ENCODE data around the gene KDM4B. TPM values are rescaled to one million over a fixed set of nuclear protein-coding genes. Genes with fewer than 3 reads are reported as not detected.

The KDM4B gene
- total RNA-seq, 1 experiment from 2014 or later = 35.9 TPM

DNA sequence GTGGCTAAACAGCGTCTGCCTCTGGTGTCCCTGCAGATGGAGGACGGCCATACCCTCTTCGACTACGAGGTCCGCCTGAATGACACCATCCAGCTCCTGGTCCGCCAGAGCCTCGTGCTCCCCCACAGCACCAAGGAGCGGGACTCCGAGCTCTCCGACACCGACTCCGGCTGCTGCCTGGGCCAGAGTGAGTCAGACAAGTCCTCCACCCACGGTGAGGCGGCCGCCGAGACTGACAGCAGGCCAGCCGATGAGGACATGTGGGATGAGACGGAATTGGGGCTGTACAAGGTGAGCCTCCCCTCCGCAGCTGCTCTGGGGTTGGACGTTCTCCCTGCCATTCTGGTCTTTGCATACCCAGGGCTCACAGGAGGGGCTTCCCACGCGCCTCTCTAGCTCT is 39.7 kb upstream of the KDM4B start:
- no peak for TF ChIP-seq SIN3A (IDR thresholded peaks at IDR 0.05; ENCODE audit: low read depth)
- no peak for TF ChIP-seq EGR1 (IDR thresholded peaks at IDR 0.05; ENCODE audit: low read depth)
- no peak for TF ChIP-seq TCF7L2 (IDR thresholded peaks at IDR 0.05; ENCODE audit: borderline replicate concordance, extremely low read depth, insufficient read depth, insufficient read length)
- TF ChIP-seq ELF1 (IDR thresholded peaks at IDR 0.05; ENCODE audit: borderline replicate concordance, low read depth) = no peak
- no peak for TF ChIP-seq CTCF (IDR thresholded peaks at IDR 0.05 in 2 of 3, conservative IDR thresholded peaks at IDR 0.05 in 1 of 3; ENCODE audit: borderline replicate concordance in 1 of 3, insufficient read depth in 1 of 3, low read depth in 2 of 3, low read length in 2 of 3)
- TF ChIP-seq SP1 (IDR thresholded peaks at IDR 0.05; ENCODE audit: low read depth) = no peak
- TF ChIP-seq, protein P1, sequence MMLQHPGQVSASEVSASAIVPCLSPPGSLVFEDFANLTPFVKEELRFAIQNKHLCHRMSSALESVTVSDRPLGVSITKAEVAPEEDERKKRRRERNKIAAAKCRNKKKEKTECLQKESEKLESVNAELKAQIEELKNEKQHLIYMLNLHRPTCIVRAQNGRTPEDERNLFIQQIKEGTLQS (IDR thresholded peaks at IDR 0.05) = no peak
- no peak for TF ChIP-seq MAX (IDR thresholded peaks at IDR 0.05)
- TF ChIP-seq ZBTB33 (IDR thresholded peaks at IDR 0.05; ENCODE audit: extremely low read depth, insufficient replicate concordance, low read length) = no peak
- TF ChIP-seq FOSL1 (IDR thresholded peaks at IDR 0.05; ENCODE audit: low read depth) = no peak
- TF ChIP-seq POLR2A (IDR thresholded peaks at IDR 0.05; ENCODE audit: borderline replicate concordance, extremely low read depth, insufficient read depth, insufficient read length) = no peak
- no peak for TF ChIP-seq CBX3 (IDR thresholded peaks at IDR 0.05; ENCODE audit: low read depth)
- H3K4me2 ChIP-seq (ENCODE audit: low read length) = no peak overlapping the region
- no peak overlapping the region for H3K4me3 ChIP-seq (replicated peaks in 1 of 2; ENCODE audit: low read depth in 1 of 2, low read length in 2 of 2)
- peaks cover 23 to 27% of the 10 kb centered on the region in 2 experiments for H3K36me3 ChIP-seq (ENCODE audit: control insufficient read depth in 1 of 2, insufficient read depth in 2 of 2, low read length in 2 of 2)
- no peak overlapping the region for H2AFZ ChIP-seq (ENCODE audit: low read depth, low read length, poor library complexity, severe bottlenecking)
- no TSS peak for BruUV-seq (replicated peaks)
- ChIA-PET CTCF (interaction anchor here (0.9 kb wide), 1 partner anchor 14 kb away, joined by 3 read pairs; no protein-coding TSS in a partner anchor), POLR2A (no interaction called here), RAD21 (ENCODE audit: low non-redundant PET in 1 of 2, low total read pairs in 2 of 2, uncharacterized antibody in 2 of 2, unreplicated experiment in 2 of 2) (no interaction called here)
- H3K9me3 ChIP-seq (ENCODE audit: control insufficient read depth in 1 of 2, insufficient read depth in 1 of 2, low read depth in 1 of 2, low read length in 2 of 2) = no peaks in the 10 kb centered on the region
- no peak overlapping the region for H3K9ac ChIP-seq (ENCODE audit: low read length)
- DNase-seq (ENCODE audit: low read depth, low spot score) (no peak), ATAC-seq (no peak)
- no peaks in the 10 kb centered on the region for H3K27me3 ChIP-seq (ENCODE audit: insufficient read depth, low read length)
- peaks cover 4% of the 10 kb centered on the region; the same call in 1 of the 2 replicates for H4K20me1 ChIP-seq (ENCODE audit: insufficient read depth)
- H3K4me1 ChIP-seq (ENCODE audit: control insufficient read depth in 1 of 2, insufficient read depth in 2 of 2, low read length in 2 of 2) = peaks cover 7 to 22% of the 10 kb centered on the region in 2 experiments
- peaks cover 84% of the 10 kb centered on the region for H3K79me2 ChIP-seq (ENCODE audit: insufficient read depth, low read length)
- no peak overlapping the region for H3K27ac ChIP-seq (ENCODE audit: low read depth, low read length)
- no peaks in the 10 kb centered on the region for H3K9me2 ChIP-seq (ENCODE audit: insufficient read depth)
- intact Hi-C loops (cut with micrococcal nuclease) = no loop called here

All from HCT116 (cell line).